Stimulated activated CD4-positive, alpha-beta T cell treated with anti-CD3 and anti-CD28 coated beads, Interleukin-4, amount 100 ng/mL, for 48 hours (primary cell): Measurements from ENCODE around the gene CCDC12.

Source experiments
- DNase-seq, 2 donors: peaks; one replicate each; pipeline ENCODE4 v3.0.0-alpha.2; 2020; ENCODE audit warnings: low read depth in 2 of 2

CCDC12 gene

DNA sequence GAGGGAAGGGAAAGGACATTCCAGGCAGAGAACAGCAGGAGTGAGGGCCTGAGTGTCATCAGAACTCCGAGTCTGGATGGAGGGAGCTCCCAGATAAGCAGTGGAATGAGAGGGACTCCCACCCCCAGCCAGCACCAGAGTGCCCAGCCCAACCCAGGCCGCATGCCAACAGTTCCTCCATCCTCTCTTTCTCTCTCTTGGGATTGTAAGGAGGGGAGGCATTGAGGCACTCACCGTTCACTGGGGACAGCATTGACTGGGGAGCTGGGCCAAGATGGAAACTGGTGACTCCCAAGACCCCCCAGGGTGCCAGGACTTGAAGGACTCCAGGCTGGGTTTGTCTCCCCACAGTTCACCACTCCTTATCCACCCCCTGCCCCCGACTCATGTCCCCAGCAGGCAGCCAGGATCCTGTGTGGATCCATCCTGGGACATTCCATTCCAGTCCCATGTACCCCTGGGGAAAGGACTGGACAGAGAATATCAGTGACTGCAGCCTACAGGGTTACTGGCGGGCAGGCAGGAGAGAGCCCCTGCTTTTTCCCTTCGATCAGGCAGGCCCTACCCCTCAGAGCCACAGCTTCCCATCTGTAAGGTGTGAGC is 83.3 kb downstream of the CCDC12 start:
- no peak for DNase-seq

GRCh38 chr3:46892285-46893145 is 84.0 kb downstream of the CCDC12 start:
- no peak for DNase-seq

DNA sequence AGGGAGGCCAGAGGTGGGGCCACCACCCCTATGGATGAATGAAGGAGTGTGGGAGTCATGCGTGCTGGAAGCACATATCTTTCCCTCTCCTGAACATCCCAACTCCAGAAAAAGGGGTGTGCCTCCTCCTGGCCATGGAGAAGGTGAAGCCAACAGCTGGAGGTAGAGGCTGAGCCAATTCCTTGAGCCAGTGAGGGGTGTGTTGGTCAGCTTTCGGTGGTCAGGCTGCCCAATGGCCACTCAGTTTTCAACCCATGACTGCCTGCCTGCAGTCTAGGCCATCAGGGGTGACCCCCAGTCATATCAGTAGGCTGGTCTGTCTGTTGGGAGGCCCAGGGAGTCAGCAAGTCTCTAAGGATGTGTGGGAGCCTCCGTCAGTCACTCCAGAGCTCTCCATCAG is 85.4 kb downstream of the CCDC12 start:
- DNase-seq, result no peak

DNA sequence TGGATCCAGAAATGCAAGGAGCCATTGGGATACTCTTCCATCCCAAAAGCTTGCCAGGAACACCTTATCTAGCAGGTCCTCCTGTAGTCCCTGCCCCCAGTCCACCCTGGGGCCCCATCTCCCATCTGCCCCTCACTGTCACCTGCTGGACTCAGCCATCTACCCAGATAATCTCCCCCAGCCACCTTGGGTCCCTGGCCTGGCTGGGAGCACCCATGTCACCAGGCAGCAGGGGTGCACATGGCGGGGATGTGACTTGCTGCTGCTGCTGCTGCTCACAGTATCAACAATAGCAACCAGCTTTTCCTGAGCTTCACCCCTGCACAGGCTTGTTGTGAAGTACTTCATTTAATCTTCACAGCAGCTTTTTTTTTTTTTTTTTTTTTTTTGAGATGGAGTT is 86.4 kb downstream of the CCDC12 start:
- DNase-seq, result no peak

DNA sequence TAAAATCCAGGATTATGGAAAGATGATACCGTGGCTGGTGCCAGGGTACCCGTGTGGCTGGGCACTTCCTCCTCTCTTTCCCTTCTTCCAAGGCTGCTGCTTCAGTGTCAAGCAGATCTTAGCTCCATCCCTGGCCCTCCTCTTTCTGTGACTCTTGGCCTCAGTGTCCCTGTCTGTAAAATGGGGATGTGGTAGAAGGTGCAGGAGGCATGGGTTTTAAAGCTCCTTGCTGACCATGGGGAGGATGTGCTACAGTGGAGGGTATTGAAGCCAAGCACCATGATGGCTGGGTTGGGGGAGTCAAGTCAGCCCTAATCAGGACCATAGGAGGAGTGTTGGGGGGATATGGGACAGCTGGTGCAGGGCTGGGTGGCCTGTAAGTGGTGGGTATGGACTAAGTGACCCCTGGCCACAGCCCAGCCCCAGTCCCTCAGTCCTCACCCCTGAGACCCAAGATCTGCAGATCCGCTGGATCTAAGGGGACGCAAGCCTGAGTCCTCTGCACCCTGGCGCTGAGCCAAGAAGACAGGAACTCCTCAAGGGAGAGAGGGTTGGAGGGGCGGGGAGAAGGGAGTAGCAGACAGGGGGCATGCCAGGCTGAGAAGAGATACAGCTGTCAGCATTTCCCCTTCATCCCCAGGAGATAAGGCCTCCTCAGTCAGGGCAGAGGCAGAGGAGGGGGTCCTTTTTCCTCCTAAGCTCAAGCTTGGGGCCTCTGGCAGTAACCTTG is 87.0 kb downstream of the CCDC12 start:
- no peak for DNase-seq

- no peak for DNase-seq
Observed at GRCh38 chr3:46888705-46889104, 87.8 kb downstream of the CCDC12 start.

- no peak for DNase-seq
Observed at GRCh38 chr3:46887980-46888494, 88.5 kb downstream of the CCDC12 start.

GRCh38 chr3:46885612-46886011 is 90.9 kb downstream of the CCDC12 start:
- DNase-seq, result no peak

GRCh38 chr3:46884929-46885328 is 91.6 kb downstream of the CCDC12 start:
- DNase-seq, result no peak

DNA sequence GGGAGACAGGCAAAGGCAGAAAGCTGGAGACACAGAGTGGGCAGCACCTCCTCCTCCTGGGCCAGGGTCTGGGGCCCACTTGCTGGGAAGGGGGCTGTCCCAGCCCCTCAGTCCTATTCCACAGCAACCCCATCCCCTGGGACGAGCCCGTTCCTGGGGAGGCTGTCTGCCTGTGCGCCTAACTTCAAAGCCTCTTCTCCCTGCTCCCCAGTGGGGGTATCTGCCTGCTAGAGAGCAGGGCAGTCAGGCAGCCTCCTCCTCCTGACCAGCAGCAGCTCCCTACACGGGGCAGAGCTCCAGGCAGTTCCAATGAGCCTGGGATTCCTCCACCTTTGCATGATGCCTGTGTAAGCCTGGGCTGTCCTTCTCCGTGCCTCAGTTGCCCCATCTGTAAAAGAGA is 92.1 kb downstream of the CCDC12 start:
- DNase-seq, result no peak

- no peak for DNase-seq
Observed at GRCh38 chr3:46883830-46884185, 92.7 kb downstream of the CCDC12 start.

- no peak for DNase-seq
Observed at GRCh38 chr3:46883054-46883829, 93.3 kb downstream of the CCDC12 start.

DNA sequence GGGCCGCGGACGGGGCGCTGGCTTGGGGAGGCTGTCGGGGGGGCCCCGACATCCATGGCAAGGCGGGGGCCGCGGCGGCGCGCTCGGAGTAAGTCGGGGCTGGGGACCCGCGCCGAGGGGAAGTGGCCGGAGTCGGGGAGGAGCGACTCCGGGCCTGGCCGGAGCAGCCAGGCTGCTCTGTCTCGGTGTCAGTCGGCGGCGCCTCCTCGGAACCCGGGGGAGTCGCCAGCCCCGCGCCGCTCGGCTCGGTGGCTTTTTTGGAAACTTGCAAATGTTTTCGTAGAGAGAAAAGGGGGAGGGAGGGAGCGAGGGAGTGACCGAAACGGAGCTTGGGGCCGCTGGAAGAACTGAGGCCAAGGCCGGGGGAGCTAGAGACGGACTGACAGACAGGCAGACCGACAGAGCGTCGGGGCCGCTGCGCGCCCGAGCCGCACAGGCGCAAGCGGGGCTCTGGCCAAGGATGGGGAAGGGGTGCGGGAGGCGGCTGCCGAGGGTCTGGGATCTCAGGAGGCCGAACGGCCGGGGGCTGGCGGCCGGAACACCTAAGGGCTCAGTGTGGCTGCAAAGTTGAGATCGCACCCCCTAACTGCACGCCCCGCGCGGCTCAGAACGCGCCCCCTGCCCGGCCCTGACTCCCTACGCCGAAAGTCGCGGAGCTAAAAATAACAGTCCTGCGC is 94.0 kb downstream of the CCDC12 start:
- DNase-seq, result no peak

GRCh38 chr3:46881596-46882376 is 94.8 kb downstream of the CCDC12 start:
- DNase-seq, result no peak

DNA sequence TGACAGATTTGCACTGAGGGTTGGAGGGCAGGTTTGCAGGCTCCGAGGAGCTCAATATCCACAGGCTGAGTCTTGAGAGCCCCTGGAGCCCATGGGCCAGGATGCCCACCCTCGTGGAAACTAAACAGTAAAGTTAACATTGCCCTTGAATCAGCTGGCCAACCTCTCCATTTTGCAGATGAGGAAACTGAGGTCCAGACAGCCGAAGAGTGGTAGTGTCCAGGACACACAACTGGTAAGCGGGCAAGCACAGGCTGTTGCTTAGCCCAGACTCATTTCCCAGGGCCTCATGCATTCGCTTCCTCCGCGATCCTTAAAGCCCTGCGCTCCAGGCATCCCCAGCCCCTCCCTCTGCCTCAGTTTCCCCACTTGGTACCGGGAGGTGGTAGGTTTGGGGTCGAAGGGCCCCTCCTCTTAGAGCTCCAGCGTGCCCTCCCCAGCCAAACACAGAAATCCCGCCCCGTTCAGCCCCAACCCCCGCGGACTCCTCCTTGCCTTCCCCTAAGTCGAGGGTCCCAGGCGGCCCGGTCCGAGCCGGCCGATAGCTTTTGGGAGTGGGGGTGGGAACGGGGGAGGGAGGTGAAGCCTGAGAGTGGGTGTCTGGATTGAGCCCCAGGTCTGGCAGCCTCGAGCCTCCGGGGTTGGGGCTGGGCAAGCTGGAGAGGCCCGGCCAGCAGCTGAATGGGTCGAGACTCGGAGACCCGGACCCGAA is 95.5 kb downstream of the CCDC12 start:
- DNase-seq, result no peak

- DNase-seq, result no peak
Observed at GRCh38 chr3:46878781-46879436, 97.6 kb downstream of the CCDC12 start.

GRCh38 chr3:46877406-46878125 is 99.0 kb downstream of the CCDC12 start, which contains the start of gene PTH1R:
PTH1R (plus strand) TSS chr3:46877721; CDS start chr3:46883560, 5,839 bp downstream.
- DNase-seq, result no peak
